Psoas muscle (tissue), 8 donors: Measurements from ENCODE around the gene ACE. TPM values are rescaled to one million over a fixed set of nuclear protein-coding genes. Genes with fewer than 3 reads are reported as not detected.
A peak's percentile ranks its signal among the peaks of the same experiment; 100 is the strongest.

ENCODE experiments used
- ATAC-seq, 4 donors: fragments of 200-7000 bp; cut with Tn5 transposase; one replicate each; pipeline ENCODE4 v1.9.1; 2020; ENCODE audit warnings: moderate library complexity in 3 of 4, mild to moderate bottlenecking in 2 of 4
- DNase-seq, 2 donors: peaks; one replicate each; pipeline ENCODE4 v3.0.0-alpha.2; 2020
- H3K27ac ChIP-seq: fragments of 200-600 bp; one replicate; pipeline ENCODE4 v1.8.0; 2022
- H3K27me3 ChIP-seq, 3 donors: fragments of 200-600 bp in 1 of 3; one replicate each; pipeline versions ENCODE4 v1.6.1 to v1.8.0; 2013 to 2022; ENCODE audit warnings: low read length in 2 of 3, mild to moderate bottlenecking in 2 of 3, moderate library complexity in 1 of 3; ENCODE audit not compliant: insufficient read depth in 3 of 3
- H3K36me3 ChIP-seq, 2 donors: fragments of 200-600 bp in 1 of 2; one replicate each; pipeline versions ENCODE4 v1.6.1 to v1.8.0; 2013 to 2022; ENCODE audit warnings: low read depth in 1 of 2, mild to moderate bottlenecking in 1 of 2, moderate library complexity in 1 of 2; ENCODE audit not compliant: insufficient read depth in 1 of 2
- H3K4me1 ChIP-seq: fragments of 200-600 bp; one replicate; pipeline ENCODE4 v1.8.0; 2022
- H3K4me3 ChIP-seq: fragments of 200-600 bp; one replicate; pipeline ENCODE4 v1.8.0; 2022; ENCODE audit warnings: mild to moderate bottlenecking
- H3K9me3 ChIP-seq: fragments of 200-600 bp; one replicate; pipeline ENCODE4 v1.8.0; 2022
- WGBS, 3 donors: extraction: QIAGEN DNeasy Blood & Tissue Kit; methylation state at CpG; one replicate each; pipeline versions ENCODE4 v1.1.6 to v1.1.7; 2013; 5-methylcytosine and 5-hydroxymethylcytosine counted together
- intact Hi-C, 2 donors: fragments of 100-400 bp; cut with DNase I; formaldehyde crosslinking; loops; one replicate each; pipeline versions ENCODE4 v1.11.0 to v1.14.2; 2022
- polyA plus RNA-seq, 3 donors: library from polyadenylated mRNA; stranded (reverse); fragments of 200-250 nt; gene quantifications; one replicate each; pipeline ENCODE4 v1.2.3, GENCODE V29; 2013
- total RNA-seq, 4 donors: library from RNA; stranded (reverse); fragmentation: NEBNext Ultra II Directional in 2 of 4; extraction: Animal tissue kit (Norgen Biotek cat#: 25700) in 2 of 4; gene quantifications; one replicate each; pipeline versions ENCODE4 v1.2.1 to v1.2.4, GENCODE V29; 2021 to 2023
- TF ChIP-seq, protein P1 (sequence below): fragments of 200-600 bp; IDR thresholded peaks from one replicate; pipeline ENCODE4 v1.8.0; 2022; ENCODE audit warnings: antibody characterized with exemption
- donor health status: healthy with polysubstance abuse.
- donor health status: DM: no; HTN: no; CAD: no; lungs with moderate emphysema.
- donor health status: Bipolar disorder and iron deficiency.
- donor health status: healthy.
- donor health status: DM: yes; HTN: yes; CAD: no.
- donor health status: DM: no; HTN: no; CAD: no.
- donor health status: DM: no; HTN: no; CAD: no.
- donor health status: DM: yes; HTN: yes; CAD: no.

The ACE gene
- total and polyA plus RNA-seq, 7 donors, result 0.82 to 12.5 (median 2.0) TPM

DNA sequence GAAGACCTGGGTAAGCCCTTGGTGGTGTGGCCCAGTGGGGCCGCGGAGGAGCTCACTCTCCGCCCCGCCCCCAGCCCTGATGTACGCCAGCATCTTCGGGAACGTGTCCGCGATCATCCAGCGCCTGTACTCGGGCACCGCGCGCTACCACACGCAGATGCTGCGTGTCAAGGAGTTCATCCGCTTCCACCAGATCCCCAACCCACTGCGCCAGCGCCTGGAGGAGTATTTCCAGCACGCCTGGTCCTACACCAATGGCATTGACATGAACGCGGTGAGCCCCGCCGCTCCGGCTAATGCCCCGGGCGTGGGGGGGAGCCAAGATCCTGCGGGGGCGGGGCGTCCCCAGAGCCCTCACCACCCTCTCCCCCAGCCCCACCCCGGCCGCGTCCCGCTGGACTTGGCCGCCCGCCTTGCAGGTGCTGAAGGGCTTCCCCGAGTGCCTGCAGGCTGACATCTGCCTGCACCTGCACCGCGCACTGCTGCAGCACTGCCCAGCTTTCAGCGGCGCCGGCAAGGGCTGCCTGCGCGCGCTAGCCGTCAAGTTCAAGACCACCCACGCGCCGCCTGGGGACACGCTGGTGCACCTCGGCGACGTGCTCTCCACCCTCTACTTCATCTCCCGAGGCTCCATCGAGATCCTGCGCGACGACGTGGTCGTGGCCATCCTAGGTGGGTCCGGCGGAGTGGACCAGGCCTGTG lies 61.3 kb downstream of the ACE start:
- Histone ChIP-seq H3K9me3 (no peaks in the 10 kb centered on the region), H3K36me3 (no peaks in the 10 kb centered on the region), H3K4me1 (no peaks in the 10 kb centered on the region), H3K4me3 (peak overlapping the region; percentile 45), H3K27ac (no peak overlapping the region), H3K27me3 (peaks cover 0 to 30% (median 9%) of the 10 kb centered on the region in 3 donors)
- ATAC-seq (peak in 1 of 4 donors; percentile 37), DNase-seq (no peak)
- 4 to 7% (median 6%) methylated on average over 52 to 62 of the region's 62 CpGs for WGBS, 3 donors
- intact Hi-C loops, result no loop called here
- TF ChIP-seq, protein P1, sequence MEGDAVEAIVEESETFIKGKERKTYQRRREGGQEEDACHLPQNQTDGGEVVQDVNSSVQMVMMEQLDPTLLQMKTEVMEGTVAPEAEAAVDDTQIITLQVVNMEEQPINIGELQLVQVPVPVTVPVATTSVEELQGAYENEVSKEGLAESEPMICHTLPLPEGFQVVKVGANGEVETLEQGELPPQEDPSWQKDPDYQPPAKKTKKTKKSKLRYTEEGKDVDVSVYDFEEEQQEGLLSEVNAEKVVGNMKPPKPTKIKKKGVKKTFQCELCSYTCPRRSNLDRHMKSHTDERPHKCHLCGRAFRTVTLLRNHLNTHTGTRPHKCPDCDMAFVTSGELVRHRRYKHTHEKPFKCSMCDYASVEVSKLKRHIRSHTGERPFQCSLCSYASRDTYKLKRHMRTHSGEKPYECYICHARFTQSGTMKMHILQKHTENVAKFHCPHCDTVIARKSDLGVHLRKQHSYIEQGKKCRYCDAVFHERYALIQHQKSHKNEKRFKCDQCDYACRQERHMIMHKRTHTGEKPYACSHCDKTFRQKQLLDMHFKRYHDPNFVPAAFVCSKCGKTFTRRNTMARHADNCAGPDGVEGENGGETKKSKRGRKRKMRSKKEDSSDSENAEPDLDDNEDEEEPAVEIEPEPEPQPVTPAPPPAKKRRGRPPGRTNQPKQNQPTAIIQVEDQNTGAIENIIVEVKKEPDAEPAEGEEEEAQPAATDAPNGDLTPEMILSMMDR, result no peak

DNA sequence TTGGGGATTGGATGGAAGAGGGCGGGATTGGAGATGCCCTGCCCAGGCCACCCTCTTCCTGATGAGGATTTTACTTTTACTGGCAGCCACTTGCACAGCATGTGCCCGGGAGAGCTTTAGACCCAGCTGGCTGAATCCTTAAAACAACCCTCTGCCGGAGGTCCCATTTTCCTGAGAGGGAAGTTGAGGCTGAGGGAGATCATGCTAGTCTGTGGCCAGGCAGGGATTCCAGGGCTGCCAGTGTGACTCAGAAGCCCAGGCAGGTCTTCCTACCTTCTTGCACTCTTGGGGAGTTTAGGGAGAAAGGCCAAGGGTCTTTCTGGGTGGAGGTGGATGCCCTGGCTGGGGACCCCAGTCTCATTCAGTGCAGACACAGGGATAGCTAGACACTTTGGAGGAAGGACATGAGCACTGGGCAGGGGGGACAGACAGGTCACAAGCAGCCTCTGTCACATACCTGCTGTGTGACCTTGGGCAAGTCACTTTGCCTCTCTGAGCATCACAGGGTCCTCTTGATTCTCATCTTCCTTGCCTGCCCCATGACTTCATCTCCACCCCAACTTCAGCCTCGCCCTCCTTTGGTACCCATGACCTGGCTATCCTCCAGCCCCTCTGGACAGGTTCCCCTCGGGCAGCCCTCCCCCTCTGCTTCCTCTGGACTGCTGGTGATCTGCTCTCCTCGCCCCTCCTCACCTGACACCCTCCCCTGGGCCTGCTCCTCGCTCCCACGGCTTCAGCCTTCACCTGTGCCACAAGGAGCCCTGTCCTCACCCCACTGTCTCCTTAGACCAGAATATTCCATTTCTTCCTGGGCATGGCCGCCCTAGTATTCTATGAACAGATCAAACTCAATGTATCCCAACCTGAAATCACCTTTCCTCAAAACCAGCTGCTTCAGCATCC lies 62.1 kb downstream of the ACE start:
- peak overlapping the region; percentile 45 for H3K4me3 ChIP-seq
- TF ChIP-seq, protein P1, result no peak
- no peaks in the 10 kb centered on the region for H3K9me3 ChIP-seq
- intact Hi-C loops, result no loop called here
- WGBS, 3 donors, result 49 to 62% (median 62%) methylated on average over 9 of the region's 9 CpGs
- H3K27ac ChIP-seq, result no peak overlapping the region
- H3K4me1 ChIP-seq, result no peaks in the 10 kb centered on the region
- H3K36me3 ChIP-seq, result no peaks in the 10 kb centered on the region
- no peak for ATAC-seq
- no peak for DNase-seq
- peaks cover 0 to 30% (median 9%) of the 10 kb centered on the region in 3 donors for H3K27me3 ChIP-seq

DNA sequence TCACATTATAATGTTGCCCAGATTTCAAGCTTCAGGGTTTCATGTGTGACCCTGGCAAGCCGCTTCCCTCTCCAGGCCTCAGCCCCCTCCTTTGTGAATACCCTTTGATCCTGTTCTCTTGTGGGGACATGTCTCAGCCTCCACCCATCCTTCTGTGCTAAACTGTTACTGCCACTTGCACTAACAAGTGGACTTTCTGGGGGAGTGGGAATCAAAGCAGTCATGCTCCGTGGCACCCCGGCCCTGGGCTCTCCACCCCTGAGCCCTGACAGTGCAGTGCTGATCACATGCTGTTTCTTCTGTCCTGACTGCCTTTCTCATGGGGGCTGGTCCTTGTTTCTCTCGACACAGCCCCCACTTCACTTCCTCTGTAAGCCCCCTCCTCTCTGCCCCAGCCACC lies 63.7 kb downstream of the ACE start:
- no peaks in the 10 kb centered on the region for H3K36me3 ChIP-seq
- no peak for ATAC-seq
- WGBS, 3 donors, result 57 to 65% (median 62%) methylated on average over 4 of the region's 4 CpGs
- TF ChIP-seq, protein P1, result no peak
- H3K9me3 ChIP-seq, result no peaks in the 10 kb centered on the region
- H3K4me3 ChIP-seq, result no peak overlapping the region
- DNase-seq, result no peak
- H3K27me3 ChIP-seq, result peaks cover 0 to 24% (median 9%) of the 10 kb centered on the region in 3 donors
- no peak overlapping the region for H3K27ac ChIP-seq
- intact Hi-C loops, result no loop called here
- no peaks in the 10 kb centered on the region for H3K4me1 ChIP-seq

DNA sequence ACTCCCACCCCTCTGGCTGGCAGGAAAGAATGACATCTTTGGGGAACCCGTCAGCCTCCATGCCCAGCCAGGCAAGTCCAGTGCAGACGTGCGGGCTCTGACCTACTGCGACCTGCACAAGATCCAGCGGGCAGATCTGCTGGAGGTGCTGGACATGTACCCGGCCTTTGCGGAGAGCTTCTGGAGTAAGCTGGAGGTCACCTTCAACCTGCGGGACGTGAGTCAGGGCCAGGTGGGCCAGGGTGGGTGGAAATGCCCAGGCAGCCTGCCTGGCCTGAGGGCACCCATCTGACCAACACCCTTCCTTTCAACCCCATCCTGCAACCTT lies 65.3 kb downstream of the ACE start:
- 88 to 96% (median 90%) methylated on average over 9 of the region's 9 CpGs for WGBS, 3 donors
- Histone ChIP-seq H3K27me3 (peaks cover 0 to 23% (median 9%) of the 10 kb centered on the region in 3 donors), H3K36me3 (no peaks in the 10 kb centered on the region), H3K4me1 (no peaks in the 10 kb centered on the region), H3K9me3 (no peaks in the 10 kb centered on the region), H3K27ac (no peak overlapping the region), H3K4me3 (no peak overlapping the region)
- TF ChIP-seq, protein P1, result no peak
- no peak for ATAC-seq
- DNase-seq, result no peak
- intact Hi-C loops, result no loop called here
